CD14-positive monocyte (primary cell): ENCODE results near the gene PCDHGC3. TPM values are rescaled to one million over a fixed set of nuclear protein-coding genes. Genes with fewer than 3 reads are reported as not detected.

Experiments
- DNase-seq, 3 donors: peaks; one replicate each; pipeline ENCODE4 v3.0.0-alpha.2; 2011 to 2022
- H2AFZ ChIP-seq: 2 replicates; pipeline ENCODE4 v1.6.0; 2012; ENCODE audit warnings: mild to moderate bottlenecking, low read depth, low read length, inconsistent platforms; ENCODE audit not compliant: insufficient read depth, poor library complexity, severe bottlenecking
- H3K27ac ChIP-seq, 2 donors: 1 replicate in 1 of 2; 2 replicates in 1 of 2; pipeline ENCODE4 v1.5.1; 2012 to 2013; ENCODE audit warnings: low read length in 2 of 2, control low read depth in 1 of 2, inconsistent platforms in 1 of 2, low read depth in 1 of 2, mild to moderate bottlenecking in 1 of 2
- H3K27me3 ChIP-seq, 2 donors: one replicate each; pipeline versions ENCODE4 v1.6.0 to v1.6.1; 2011 to 2013; ENCODE audit warnings: low read length in 2 of 2; ENCODE audit not compliant: control insufficient read depth in 2 of 2, insufficient read depth in 2 of 2
- H3K36me3 ChIP-seq, 2 donors: replicated peaks in 1 of 2; 1 replicate in 1 of 2; 2 replicates in 1 of 2; pipeline versions ENCODE4 v1.5.1 to v1.6.1; 2012 to 2013; ENCODE audit warnings: low read length in 2 of 2, control low read depth in 1 of 2, inconsistent platforms in 1 of 2, mild to moderate bottlenecking in 1 of 2; ENCODE audit not compliant: insufficient read depth in 2 of 2, control insufficient read depth in 1 of 2
- H3K4me1 ChIP-seq, 2 donors: 1 replicate in 1 of 2; 2 replicates in 1 of 2; pipeline versions ENCODE4 v1.5.1 to v1.6.1; 2012 to 2013; ENCODE audit warnings: low read length in 2 of 2, control low read depth in 1 of 2, inconsistent platforms in 1 of 2, mild to moderate bottlenecking in 1 of 2, moderate library complexity in 1 of 2; ENCODE audit not compliant: insufficient read depth in 2 of 2, control insufficient read depth in 1 of 2
- H3K4me2 ChIP-seq: replicated peaks from 2 replicates; pipeline ENCODE3; 2012; ENCODE audit warnings: low read length, moderate library complexity, mild to moderate bottlenecking; ENCODE audit not compliant: poor library complexity, severe bottlenecking; ENCODE audit errors: extremely low read depth
- H3K4me3 ChIP-seq, 3 experiments: fragments of 200-600 bp in 1 of 3; sonication (generic) in 1 of 3; replicated peaks in 1 of 3; 1 replicate in 2 of 3; 2 replicates in 1 of 3; pipeline ENCODE4 v1.5.1; 2011 to 2013; ENCODE audit warnings: low read length in 3 of 3, mild to moderate bottlenecking in 3 of 3, control low read depth in 2 of 3, low read depth in 2 of 3, inconsistent platforms in 1 of 3, moderate library complexity in 1 of 3
- H3K79me2 ChIP-seq: 2 replicates; pipeline ENCODE4 v1.6.0; 2012; ENCODE audit warnings: mild to moderate bottlenecking, control low read depth, inconsistent platforms, low read length, moderate library complexity; ENCODE audit not compliant: insufficient read depth
- H3K9ac ChIP-seq: 2 replicates; pipeline ENCODE4 v1.6.0; 2017; ENCODE audit warnings: low read length, mild to moderate bottlenecking; ENCODE audit not compliant: insufficient read depth, poor library complexity, severe bottlenecking
- H3K9me3 ChIP-seq, 2 donors: replicated peaks in 1 of 2; 1 replicate in 1 of 2; 2 replicates in 1 of 2; pipeline versions ENCODE4 v1.5.1 to v1.6.1; 2012 to 2013; ENCODE audit warnings: low read length in 2 of 2, control low read depth in 1 of 2; ENCODE audit not compliant: control insufficient read depth in 1 of 2, insufficient read depth in 1 of 2
- H4K20me1 ChIP-seq: 2 replicates; pipeline ENCODE4 v1.6.0; 2012; ENCODE audit warnings: mild to moderate bottlenecking, low read length, control low read depth, moderate library complexity; ENCODE audit not compliant: insufficient read depth
- H3K27ac Mint-ChIP-seq, 7 donors: one replicate each; pipeline ENCODE4 v1.8.0; 2020; ENCODE audit warnings: mild to moderate bottlenecking in 7 of 7, mixed read lengths in 7 of 7, moderate library complexity in 6 of 7, inconsistent platforms in 2 of 7
- H3K27me3 Mint-ChIP-seq, 3 donors: one replicate each; pipeline ENCODE4 v1.8.0; 2021 to 2022; ENCODE audit warnings: low read depth in 3 of 3, mild to moderate bottlenecking in 3 of 3, mixed read lengths in 3 of 3, moderate library complexity in 3 of 3, inconsistent platforms in 1 of 3
- H3K36me3 Mint-ChIP-seq, 2 donors: one replicate each; pipeline ENCODE4 v1.8.0; 2020; ENCODE audit warnings: mixed read lengths in 2 of 2, inconsistent platforms in 1 of 2, mild to moderate bottlenecking in 1 of 2
- H3K4me1 Mint-ChIP-seq: one replicate; pipeline ENCODE4 v1.8.0; 2020; ENCODE audit warnings: mild to moderate bottlenecking, mixed read lengths
- H3K4me3 Mint-ChIP-seq, 2 donors: one replicate each; pipeline ENCODE4 v1.8.0; 2020; ENCODE audit warnings: mild to moderate bottlenecking in 2 of 2, mixed read lengths in 2 of 2, moderate library complexity in 1 of 2
- H3K9me3 Mint-ChIP-seq, 7 donors: one replicate each; pipeline ENCODE4 v1.8.0; 2020 to 2022; ENCODE audit warnings: mixed read lengths in 7 of 7, mild to moderate bottlenecking in 6 of 7, moderate library complexity in 6 of 7, inconsistent platforms in 2 of 7
- WGBS: methylation state at CpG from one replicate; pipeline ENCODE4 v1.1.5; 2013; ENCODE audit warnings: missing lambda C conversion rate; ENCODE audit not compliant: insufficient coverage; 5-methylcytosine and 5-hydroxymethylcytosine counted together
- intact Hi-C, 2 donors: fragments of 100-400 bp; cut with micrococcal nuclease; formaldehyde crosslinking; loops; one replicate each; pipeline versions ENCODE4 v1.15.0 to v1.15.1; 2023
- polyA plus RNA-seq, 3 donors: library from polyadenylated mRNA; depleted of rRNA in 1 of 3; unstranded in 2 of 3; stranded (reverse) in 1 of 3; fragments of 300-500 nt in 2 of 3; fragments of >200 nt in 1 of 3; fragmentation: Illumina TruSeq in 2 of 3; gene quantifications; 1 replicate in 2 of 3; 2 replicates in 1 of 3; pipeline ENCODE4 v1.2.3, GENCODE V29; 2012 to 2021
- TF ChIP-seq, protein P1 (sequence below): fragments of 200-600 bp; IDR thresholded peaks from one replicate; pipeline ENCODE4 v1.8.0; 2022; ENCODE audit warnings: antibody characterized with exemption, mild to moderate bottlenecking

Gene PCDHGC3
- polyA plus RNA-seq, 3 donors: 0.33 TPM; not detected in 2

DNA sequence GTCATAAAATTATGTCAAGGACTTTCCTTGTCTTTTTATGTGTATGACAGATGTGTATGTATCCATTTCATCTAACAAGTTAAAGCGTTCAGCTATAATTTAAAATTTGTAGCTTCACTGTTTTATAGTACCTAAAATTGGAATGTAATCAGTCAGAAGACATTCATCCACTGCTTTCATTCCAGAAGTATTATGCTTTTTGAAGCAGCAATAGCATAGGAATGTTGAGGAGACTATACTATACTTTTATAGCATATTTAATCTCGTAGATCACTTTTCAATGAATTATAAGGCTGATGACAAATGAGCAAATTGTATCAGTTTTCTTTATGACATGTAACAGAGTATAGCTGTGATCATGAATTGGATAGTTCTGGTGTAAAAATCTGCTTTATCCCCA is 38.5 kb upstream of the PCDHGC3 start:
- TF ChIP-seq, protein P1, sequence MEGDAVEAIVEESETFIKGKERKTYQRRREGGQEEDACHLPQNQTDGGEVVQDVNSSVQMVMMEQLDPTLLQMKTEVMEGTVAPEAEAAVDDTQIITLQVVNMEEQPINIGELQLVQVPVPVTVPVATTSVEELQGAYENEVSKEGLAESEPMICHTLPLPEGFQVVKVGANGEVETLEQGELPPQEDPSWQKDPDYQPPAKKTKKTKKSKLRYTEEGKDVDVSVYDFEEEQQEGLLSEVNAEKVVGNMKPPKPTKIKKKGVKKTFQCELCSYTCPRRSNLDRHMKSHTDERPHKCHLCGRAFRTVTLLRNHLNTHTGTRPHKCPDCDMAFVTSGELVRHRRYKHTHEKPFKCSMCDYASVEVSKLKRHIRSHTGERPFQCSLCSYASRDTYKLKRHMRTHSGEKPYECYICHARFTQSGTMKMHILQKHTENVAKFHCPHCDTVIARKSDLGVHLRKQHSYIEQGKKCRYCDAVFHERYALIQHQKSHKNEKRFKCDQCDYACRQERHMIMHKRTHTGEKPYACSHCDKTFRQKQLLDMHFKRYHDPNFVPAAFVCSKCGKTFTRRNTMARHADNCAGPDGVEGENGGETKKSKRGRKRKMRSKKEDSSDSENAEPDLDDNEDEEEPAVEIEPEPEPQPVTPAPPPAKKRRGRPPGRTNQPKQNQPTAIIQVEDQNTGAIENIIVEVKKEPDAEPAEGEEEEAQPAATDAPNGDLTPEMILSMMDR: no peak

DNA sequence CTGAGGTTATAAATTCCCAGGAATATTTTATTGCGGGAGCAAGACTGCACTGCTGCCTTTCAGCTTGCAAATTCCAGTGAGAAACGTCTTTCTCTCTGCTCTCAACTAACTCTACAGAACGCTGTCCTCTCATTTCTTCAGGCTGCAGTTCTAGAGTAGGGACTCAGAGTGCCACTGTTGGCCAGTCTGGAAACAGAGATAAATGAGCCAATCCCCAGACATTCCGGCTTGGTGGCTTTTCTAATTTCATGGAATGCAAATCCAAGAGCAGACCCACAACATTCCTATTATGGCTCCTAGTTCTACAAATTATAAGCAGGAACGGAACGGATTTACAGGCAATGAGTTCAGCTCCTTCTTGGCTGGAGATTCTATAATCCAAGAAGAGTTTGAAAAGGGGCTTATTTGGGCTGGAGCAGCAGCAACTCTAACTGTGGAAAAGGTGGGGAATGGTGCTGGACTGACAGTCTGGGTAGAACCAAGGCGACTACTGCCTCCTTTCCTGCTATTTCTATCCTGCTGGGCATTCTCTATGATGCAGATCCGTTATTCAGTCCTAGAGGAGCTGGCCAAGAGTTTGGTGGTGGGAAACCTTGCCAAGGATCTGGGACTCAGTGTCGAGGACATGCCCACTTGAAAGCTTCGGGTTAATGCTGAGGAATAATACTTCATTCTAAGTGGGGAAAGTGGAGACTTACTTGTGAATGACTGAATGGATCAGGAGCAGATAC is 36.2 kb upstream of the PCDHGC3 start:
- Histone ChIP-seq H3K36me3 (no peaks in the 10 kb centered on the region), H2AFZ (no peak overlapping the region), H3K4me2 (no peak overlapping the region), H3K27me3 (peaks cover 11 to 34% of the 10 kb centered on the region in 2 donors), H3K9me3 (peaks cover 10 to 18% of the 10 kb centered on the region in 2 donors), H3K27ac (no peak overlapping the region), H4K20me1 (no peaks in the 10 kb centered on the region), H3K4me3 (no peak overlapping the region), H3K4me1 (no peaks in the 10 kb centered on the region), H3K79me2 (no peaks in the 10 kb centered on the region), H3K9ac (no peak overlapping the region)
- TF ChIP-seq, protein P1: no peak
- no peak overlapping the region for H3K27ac Mint-ChIP-seq
- H3K4me1 Mint-ChIP-seq: no peaks in the 10 kb centered on the region
- intact Hi-C loops: no loop called here
- 85% methylated on average over 7 of the region's 10 CpGs for WGBS
- no peak overlapping the region for H3K4me3 Mint-ChIP-seq
- H3K36me3 Mint-ChIP-seq: no peaks in the 10 kb centered on the region
- peaks cover 2 to 41% (median 14%) of the 10 kb centered on the region in 7 donors for H3K9me3 Mint-ChIP-seq
- H3K27me3 Mint-ChIP-seq: peaks cover 6 to 27% (median 13%) of the 10 kb centered on the region in 3 donors
- no peak for DNase-seq

More for the DNA sequence above, 38.5 kb upstream of the PCDHGC3 start:
- Mint-ChIP-seq H3K27me3 (peaks cover 16 to 42% (median 31%) of the 10 kb centered on the region in 3 donors), H3K4me1 (peaks cover under 1% of the 10 kb centered on the region), H3K36me3 (peaks cover 4 to 6% of the 10 kb centered on the region in 2 donors), H3K27ac (no peak overlapping the region), H3K4me3 (no peak overlapping the region), H3K9me3 (peaks cover 7 to 54% (median 31%) of the 10 kb centered on the region in 7 donors)
- no peaks in the 10 kb centered on the region for H3K79me2 ChIP-seq
- H3K4me1 ChIP-seq: no peaks in the 10 kb centered on the region
- no peak overlapping the region for H3K9ac ChIP-seq
- no peak overlapping the region for H3K4me2 ChIP-seq
- no peak overlapping the region for H3K4me3 ChIP-seq
- H4K20me1 ChIP-seq: no peaks in the 10 kb centered on the region
- H2AFZ ChIP-seq: no peak overlapping the region
- intact Hi-C loops: no loop called here
- peaks cover 22 to 28% of the 10 kb centered on the region in 2 donors for H3K9me3 ChIP-seq
- WGBS: no CpG with 5 or more reads among the region's 2 CpGs
- H3K27me3 ChIP-seq: peaks cover 14 to 52% of the 10 kb centered on the region in 2 donors
- H3K36me3 ChIP-seq: no peaks in the 10 kb centered on the region
- no peak overlapping the region for H3K27ac ChIP-seq
- DNase-seq: no peak
